Right ventricle myocardium inferior (tissue), 1 donor: ENCODE data around the gene TRIO. TPM values are rescaled to one million over a fixed set of nuclear protein-coding genes. Genes with fewer than 3 reads are reported as not detected.

Experiments
- ATAC-seq: fragments of 200-7000 bp; cut with Tn5 transposase; one replicate; pipeline ENCODE4 v1.9.1; 2020; ENCODE audit warnings: mild to moderate bottlenecking, moderate library complexity
- DNase-seq: peaks from one replicate; pipeline ENCODE4 v3.0.0; 2021; ENCODE audit errors: missing footprints
- intact Hi-C: fragments of 100-400 bp; cut with DNase I; formaldehyde crosslinking; loops from one replicate; pipeline ENCODE4 v1.11.0; 2022
- total RNA-seq: library from RNA; stranded (reverse); fragmentation: NEBNext Ultra II Directional; extraction: Animal tissue kit (Norgen Biotek cat#: 25700); gene quantifications from one replicate; pipeline ENCODE4 v1.2.1, GENCODE V29; 2021
- donor health status: DM: no; HTN: yes; CAD: no; lungs with severe emphysema.

The TRIO gene
- total RNA-seq, 1 donor from 2014 or later = 56.9 TPM

DNA sequence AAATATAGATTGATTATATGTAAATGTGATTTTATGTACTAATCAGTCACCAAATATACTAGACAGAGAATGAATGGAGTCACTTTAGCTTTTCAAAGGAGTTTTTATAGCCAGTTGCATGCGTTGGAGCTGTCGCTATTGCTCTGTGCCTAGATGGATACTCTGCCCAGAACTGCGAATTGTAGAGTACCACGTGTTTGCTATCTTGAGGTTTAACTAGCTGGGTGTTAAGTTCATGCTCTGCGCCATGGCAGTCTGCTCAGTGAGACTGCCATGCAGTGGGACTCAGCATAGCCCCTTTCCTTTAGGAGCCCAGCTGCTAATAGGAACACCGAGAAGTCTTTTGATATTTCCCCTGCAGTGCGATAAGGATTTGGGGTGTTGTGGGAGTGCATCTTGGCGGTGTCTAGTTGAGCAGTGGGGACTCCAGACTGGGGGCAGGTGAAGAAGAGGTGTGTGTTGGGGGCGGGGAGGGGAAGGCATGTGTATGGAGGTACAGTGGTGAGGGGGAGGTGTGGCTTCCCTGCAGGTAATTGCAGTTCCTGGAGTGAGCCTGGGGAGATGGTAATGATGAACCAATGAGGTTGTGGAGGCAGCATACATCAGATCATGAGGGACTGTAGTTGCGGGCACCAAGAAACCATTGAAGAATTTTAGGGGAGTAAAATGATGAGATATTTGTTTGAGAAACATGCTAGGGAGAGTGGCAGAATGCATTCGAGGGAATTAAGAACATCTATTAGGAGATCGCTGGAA lies 118.9 kb downstream of the TRIO start:
- no peak for DNase-seq

DNA sequence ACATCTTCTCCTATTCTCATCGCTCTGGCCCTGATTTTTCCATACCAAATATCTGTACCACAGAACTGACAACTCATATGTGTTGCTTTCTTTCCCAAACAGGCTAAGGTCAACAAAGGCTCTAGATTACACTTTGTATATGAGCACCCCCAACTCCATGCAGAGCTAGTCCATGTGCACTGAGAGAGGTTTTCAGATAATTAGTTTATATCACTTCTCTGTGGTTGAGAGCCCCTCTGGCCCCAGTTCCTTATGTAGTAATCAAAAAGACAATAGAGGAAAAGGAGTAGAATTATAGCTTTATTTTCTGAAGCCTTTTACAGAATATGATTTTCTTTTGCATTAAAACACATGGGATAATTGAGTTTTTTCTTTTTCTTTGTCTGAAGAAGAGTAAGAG lies 120.0 kb downstream of the TRIO start:
- no peak for ATAC-seq
- DNase-seq = no peak
- intact Hi-C loops = no loop called here

More for the DNA sequence above, 118.9 kb downstream of the TRIO start:
- intact Hi-C loops = no loop called here
- ATAC-seq = no peak

DNA sequence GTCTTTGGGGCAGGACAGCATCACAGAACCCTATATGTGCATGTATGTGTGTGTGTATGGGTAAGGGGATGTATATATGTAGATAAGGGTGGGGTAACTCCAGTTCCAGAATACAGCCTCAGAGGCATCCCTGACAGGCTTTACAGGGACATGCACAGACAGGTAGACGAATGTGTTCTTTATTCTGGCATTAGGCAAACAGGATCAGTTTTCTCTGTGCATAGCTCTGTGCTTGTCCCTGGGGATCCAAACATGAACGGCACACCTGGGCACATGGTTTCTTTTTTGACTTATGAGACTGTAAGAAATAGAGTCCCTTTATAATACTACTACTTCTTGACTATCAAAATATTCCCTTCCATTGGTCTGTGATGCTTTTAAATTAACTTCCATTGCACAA lies 120.6 kb downstream of the TRIO start:
- intact Hi-C loops = no loop called here
- no peak for ATAC-seq
- no peak for DNase-seq

DNA sequence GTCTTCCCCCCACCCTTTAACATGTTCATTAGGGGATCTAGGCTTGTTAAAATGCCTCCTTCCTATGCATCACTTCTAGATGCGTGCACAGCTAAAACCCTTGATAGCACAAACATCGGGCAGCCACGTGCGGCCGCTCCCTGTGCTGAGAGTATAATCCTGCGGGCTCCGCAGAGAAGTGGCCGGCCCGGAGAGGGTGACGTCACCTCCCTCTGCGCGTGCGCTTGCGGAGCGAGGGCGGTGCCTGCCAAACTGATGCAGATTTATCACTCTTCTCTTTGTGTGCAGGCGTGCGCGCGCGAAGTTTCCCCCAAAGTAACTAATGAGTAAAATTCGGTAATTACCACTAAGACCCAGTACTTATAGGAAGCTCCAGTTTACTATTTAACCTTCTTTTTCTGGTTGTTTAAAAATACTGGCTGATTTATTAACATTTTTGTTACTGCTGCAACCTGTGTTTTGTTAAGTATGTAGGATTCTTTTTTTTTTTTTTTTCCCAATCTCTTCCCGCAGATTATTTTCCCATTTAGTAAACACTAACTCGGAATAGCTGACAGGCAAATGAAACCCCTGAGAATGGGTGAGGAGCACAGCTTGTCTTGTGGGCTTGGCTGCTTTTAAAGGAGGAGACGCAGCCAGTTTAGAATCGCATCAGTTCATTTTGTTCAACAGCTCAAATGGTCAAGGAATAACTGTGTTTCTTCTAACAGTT lies 121.6 kb downstream of the TRIO start:
- peak; percentile 91 for ATAC-seq
- peak; percentile 94 for DNase-seq
- intact Hi-C loops = no loop called here

DNA sequence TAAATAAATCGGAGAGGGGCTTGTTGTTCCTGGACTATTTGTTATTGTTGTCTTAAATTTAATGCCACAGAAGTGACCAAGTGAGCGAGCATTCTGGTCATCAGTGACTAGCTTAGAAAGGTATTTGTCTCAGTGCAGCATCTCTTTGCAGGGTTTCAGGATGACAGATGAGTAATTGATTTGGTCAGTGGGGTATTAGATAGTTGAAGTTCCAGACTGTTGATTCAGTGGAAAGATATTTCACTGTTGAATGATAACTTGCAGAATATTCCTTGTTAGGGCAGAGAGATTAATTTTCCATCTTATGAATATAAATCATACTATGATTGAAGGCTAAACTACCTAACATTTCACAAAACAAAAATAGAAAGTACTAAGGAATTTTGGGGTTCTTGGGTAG lies 122.4 kb downstream of the TRIO start:
- intact Hi-C loops = no loop called here
- DNase-seq = no peak
- no peak for ATAC-seq

DNA sequence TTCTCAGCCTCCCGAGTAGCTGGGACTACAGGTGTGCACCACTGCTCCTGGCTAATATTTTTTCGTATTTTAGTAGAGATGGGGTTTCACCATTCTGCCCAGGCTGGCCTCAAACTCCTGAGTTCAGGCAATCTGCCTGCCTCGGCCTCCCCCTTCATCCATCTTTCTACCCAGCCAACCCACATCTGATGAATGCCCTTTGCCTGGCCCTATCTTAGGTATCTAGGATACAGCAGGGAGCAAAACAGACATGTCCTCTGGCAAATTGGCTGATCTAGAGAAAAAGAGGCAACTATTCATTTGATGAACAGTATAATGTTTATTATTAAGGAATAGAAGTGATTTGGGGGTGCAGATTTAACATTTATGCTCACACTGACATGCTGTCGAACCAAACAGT lies 123.0 kb downstream of the TRIO start:
- no peak for DNase-seq
- intact Hi-C loops = no loop called here
- no peak for ATAC-seq

DNA sequence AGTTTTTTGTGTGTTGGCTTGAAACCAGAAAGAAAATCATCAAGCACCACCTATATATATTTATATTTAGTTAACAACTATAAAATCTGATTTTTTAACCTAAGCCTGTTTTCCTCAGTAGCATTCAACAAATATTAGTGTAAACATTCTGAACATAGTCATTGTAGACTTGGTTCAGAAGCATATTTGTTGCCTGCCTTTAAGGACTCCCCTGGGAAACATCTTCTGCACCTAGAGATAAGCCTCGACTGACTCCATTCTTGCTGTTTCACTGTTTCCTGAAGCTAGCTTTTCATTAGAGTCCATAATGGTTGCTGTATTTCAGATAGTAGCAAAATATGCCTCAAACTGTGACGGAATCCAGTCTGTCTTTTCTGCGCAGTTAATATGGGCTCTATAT lies 123.5 kb downstream of the TRIO start:
- no peak for DNase-seq
- intact Hi-C loops = no loop called here
- no peak for ATAC-seq

DNA sequence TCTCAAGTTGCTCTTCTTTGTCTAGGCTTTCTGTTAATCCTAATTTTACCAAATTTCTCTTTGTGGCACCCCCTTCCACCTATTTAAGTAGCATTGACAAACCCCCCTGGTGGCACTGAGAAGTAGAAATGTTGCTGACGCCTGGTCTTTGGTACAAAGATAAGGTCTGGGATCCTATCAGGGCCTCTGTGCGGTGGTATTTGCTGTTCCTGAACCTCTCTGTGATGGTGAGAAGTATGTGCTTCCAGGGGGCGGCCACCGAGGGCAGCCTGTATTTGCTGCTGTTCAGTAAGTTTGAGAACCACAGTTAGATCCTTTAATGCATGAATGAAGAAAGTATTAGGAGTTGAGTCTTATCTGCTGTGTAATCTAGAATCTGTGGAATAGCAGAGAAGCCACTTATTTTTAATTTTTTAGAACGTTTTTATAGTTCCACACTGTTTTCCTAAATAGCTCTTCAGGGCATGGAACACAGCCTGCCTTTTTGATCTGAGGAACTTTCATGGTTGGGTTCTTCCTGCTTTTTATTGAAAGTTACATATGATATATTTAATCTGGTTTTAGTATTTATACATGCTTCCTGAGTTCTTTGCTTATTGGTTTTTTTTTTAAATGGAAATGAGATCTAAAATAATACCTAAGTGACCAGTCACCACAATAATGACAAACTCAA lies 124.2 kb downstream of the TRIO start:
- intact Hi-C loops = no loop called here
- no peak for ATAC-seq

DNA sequence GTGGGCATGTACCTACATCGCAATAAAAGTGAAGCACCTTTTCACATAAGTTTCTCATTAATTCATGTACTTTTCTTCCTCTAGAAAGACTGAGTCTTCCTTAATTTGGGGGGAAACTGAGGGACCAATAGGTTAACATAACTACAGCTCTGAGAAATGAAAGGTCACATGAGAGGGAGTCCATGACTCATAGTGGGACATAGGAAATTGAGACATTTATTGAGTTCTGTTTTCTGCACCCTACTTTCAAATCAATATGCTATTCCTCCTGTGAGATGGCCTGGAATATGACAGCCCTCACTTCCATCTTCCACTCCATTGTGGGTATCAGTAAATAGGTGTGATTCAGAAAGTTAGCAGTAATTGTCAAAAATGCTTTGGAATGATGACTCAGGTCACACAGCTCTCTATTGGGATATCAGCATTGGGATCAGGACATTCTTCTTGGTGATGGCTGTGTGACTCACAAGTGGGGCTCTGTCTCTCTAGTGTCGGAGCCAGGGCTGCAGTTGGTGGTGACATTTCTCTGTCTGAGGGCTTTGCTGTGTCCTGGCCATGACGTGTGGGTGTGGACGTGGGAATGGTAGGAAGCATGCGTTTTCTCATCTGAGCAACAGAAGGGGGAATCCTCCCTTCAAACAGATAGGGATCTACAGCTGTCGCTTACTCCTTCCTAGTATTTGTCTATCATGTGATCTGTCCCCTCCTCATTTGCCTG lies 125.0 kb downstream of the TRIO start:
- ATAC-seq = no peak
- intact Hi-C loops = no loop called here
- no peak for DNase-seq

More for the DNA sequence above, 124.2 kb downstream of the TRIO start:
- DNase-seq = no peak

DNA sequence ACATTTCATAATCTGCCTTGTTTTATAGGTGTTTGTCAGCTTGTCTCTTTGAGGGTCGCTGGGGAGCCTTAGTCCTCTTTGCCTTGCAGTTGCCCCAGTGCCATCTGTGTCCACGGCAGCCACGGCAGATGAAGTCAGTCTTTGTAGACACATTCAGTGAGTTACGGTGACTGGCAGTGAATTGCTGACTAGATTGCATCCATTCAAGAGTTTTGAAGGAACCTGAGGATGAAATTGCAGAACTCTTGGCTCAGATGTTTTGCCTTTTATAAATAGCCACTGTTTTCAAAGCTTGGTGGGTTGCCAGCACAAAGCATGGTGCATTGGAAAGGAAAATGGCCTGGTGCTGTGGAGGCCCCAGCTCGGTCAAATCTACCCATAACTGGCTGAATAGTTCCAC lies 125.6 kb downstream of the TRIO start:
- peak; percentile 40 for ATAC-seq
- intact Hi-C loops = no loop called here
- DNase-seq = no peak

DNA sequence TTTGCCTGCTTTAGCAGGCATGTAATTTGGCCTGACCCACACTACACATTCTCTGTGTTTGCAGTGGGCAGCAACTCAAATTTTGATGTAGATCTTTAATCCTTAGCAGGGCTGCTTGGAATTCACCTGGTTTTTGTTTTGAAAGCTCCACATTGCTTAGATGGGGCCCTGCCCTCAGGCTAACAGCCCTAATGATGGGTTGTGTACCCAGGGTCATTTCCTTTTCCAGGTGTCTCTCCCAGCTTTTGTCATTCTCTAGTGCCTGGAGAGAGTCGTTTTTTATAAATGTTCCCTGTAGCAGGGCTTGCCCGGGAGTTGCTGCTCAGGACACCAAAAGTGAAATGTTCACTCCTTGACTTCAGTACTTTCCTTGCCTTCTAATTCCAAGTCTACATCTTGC lies 126.3 kb downstream of the TRIO start:
- DNase-seq = no peak
- ATAC-seq = no peak
- intact Hi-C loops = no loop called here

DNA sequence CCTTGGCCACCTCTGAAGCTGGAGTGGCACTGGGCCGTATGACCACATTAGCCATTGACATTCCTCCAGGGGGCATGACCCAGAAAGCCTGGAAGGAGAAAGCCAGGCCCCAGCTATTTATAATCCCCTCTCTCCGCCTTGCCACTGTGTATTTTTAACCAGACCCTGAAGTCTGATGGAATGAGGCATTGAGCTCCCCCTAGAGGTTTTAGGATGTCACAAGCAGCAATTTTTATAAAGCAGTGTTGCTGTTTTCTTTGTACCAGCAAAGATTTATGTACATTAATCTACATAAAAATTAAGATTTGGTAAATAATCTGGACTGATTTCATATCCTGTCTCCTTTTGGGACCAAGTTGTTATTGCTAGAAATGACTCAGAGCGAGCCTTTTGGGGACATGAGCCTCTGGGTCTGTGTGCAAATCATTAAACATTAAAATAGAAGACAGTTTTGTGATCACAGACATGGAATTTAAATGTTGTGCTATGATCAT lies 127.1 kb downstream of the TRIO start:
- intact Hi-C loops = loop anchor here (1.0 to 10.0 kb wide), 4 partner anchors 127 to 283 kb away; partner anchors contain the start of gene TRIO
- ATAC-seq (peak; percentile 93), DNase-seq (no peak)

DNA sequence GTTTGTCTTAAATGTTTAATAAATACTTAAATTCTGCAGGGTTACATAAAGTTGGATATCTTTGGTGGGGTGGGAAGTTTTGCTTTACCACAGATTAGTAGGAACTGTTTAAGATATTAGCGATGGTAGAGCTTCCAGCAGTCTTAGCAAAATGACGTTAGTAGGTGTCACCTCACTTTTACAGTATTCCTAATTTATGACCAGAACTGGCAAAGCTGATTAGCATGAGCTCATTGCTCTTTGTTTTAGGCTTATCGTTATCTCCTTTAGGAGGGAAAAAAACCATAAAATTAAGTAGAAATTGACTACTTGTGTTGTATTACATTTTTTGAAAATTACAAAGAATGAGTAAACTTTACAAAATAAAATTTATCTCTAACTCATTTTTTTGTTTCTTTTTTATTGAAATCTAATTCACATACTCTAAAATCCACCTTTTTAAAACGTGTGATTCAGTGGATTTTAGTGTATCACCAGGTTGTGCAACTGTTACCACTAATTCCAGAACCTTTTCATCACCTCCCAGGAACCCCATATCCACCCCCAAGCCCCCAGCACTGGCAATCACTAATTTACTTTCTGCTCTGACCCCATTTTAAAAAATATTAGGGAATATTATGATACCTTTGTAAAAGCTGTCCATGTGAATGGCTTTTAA lies 129.5 kb downstream of the TRIO start:
- DNase-seq (no peak), ATAC-seq (no peak)
- intact Hi-C loops = loop anchor here (5.0 to 10.0 kb wide), 2 partner anchors 258 to 285 kb away; no protein-coding TSS in a partner anchor

DNA sequence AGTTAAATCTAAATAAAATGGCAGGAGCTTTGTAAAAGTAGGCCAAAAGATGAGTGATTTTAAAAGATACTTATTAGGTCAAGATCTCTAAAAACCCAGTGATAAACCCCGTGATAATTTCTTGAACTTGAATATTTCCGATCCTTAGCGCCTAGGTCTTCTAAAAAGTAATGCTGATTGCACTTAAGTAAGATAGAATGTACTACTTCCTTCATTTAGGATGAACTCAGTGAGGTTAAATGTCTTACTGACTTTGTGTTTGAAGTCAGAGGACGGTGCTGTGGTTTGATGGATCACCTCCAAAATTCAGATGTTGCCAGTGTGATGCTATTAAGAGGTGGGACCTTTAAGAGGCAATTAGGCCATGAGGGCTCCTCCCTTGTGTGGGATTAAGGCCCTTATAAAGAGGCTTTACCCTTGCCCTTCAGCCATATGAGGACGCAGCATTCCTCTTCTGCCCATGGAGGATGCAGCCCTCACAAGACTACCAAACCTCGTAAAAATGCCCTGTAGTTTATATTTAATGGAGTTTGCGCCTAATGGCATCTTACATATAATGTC lies 130.1 kb downstream of the TRIO start:
- ATAC-seq (no peak), DNase-seq (no peak)
- intact Hi-C loops = loop anchor here (5.0 to 10.0 kb wide), 2 partner anchors 258 to 286 kb away; no protein-coding TSS in a partner anchor

DNA sequence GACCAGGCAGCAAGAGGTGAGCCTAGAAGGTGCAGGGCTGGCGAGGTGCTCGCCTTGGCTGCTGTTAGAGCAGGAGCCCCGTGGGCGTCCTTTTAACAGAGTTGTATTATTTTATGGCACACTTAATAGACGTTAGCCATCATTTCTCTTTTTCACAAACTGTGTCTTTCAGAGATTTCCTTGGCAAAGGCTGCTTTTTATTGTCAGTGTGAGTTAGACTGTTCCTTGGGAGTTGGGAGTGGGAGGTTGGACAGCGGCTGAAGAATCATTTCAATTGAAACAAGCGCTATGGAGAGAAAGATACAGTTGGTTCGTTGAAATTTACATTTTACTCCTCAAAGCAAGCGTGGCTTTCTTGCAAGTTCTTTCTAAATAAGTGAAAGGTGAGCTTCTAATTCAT lies 133.2 kb downstream of the TRIO start:
- DNase-seq = no peak
- intact Hi-C loops = loop anchor here (10.0 kb wide), 1 partner anchor 262 kb away; no protein-coding TSS in a partner anchor

DNA sequence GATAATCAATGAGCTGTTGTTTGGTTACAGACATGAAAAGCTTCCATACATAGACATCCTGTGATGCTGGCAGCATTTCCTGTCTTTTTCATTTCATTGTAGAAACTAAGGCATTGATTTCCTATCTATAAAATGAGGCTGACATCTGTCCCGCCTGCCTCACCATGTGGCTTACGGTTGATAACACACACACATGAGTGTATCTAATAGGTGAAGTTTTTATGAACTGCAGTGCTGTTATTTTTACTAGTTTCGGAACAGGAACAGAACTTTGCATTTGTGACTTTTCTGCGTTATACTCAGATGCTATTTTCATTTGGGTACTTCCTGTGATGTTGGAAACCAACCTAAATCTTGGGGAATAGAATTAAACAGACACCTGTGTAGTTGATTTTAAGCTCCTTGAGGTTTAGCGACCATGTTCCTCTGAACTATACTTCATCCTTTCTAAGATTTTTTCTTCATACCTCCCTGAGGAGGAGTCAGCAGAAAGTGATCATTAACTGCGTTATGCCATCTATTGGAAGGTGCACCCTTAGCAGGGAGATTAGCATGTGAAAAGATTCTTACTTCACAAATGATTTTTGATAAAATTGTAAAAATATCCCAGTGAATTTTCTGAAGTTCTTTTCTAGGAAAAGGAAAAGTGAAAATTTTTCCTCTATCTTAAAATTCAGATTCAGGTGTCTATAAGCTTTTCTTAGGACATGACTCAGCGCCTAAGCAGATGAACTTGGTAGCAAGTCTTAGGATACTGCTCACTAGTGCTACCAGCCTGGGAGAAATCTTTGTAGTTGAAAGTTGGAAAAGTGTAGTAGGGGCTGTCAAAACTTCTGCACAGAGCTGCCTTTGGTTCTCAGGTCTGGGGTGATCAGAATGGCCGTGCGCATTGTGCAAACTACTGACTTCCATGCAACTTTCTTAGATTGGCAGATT lies 134.5 kb downstream of the TRIO start:
- intact Hi-C loops = loop anchor here (10.0 kb wide), 1 partner anchor 263 kb away; no protein-coding TSS in a partner anchor
- ATAC-seq = no peak

More for the DNA sequence above, 133.2 kb downstream of the TRIO start:
- ATAC-seq = no peak

DNA sequence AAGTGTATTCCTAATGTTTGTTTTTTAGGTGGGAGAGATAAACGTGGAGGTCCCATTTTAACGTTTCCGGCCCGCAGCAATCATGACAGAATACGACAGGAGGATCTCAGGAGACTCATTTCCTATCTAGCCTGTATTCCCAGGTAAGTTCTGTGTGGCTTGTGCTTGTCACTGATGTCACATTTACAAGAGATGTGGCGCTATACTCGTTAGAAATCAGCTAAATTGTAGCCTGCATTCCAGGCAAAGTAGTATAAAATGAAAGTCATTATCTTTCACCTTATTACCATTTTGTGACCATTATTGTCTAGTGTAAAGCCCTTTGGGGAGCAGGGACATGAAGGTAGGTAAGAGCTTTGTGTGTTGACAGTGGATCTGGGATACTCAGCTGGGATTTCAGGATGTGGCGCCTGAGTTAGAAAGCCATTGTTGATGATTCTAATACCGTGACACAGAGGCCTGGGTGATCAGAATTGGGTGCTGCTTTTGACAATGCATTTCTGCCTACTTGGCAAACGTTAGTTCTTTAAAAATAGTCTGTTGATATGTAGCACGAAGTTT lies 137.2 kb downstream of the TRIO start:
- DNase-seq (no peak), ATAC-seq (no peak)
- intact Hi-C loops = no loop called here

More for the DNA sequence above, 134.5 kb downstream of the TRIO start:
- DNase-seq = no peak
